22Rv1 (cell line): ENCODE measurements around the gene SCO2.

ENCODE experiments used
- H3K27ac ChIP-seq: fragments of 450-650 bp; 2 replicates; pipeline ENCODE4 v1.5.1; 2017
- CTCF ChIP-seq: fragments of 450-650 bp; IDR thresholded peaks from 2 replicates; pipeline ENCODE4 v1.5.1; 2017; ENCODE audit warnings: mild to moderate bottlenecking
- ZFX ChIP-seq: fragments of 450-650 bp; IDR thresholded peaks from 2 replicates; pipeline ENCODE4 v1.6.1; 2017; ENCODE audit warnings: antibody characterized with exemption, borderline replicate concordance

Gene SCO2

DNA sequence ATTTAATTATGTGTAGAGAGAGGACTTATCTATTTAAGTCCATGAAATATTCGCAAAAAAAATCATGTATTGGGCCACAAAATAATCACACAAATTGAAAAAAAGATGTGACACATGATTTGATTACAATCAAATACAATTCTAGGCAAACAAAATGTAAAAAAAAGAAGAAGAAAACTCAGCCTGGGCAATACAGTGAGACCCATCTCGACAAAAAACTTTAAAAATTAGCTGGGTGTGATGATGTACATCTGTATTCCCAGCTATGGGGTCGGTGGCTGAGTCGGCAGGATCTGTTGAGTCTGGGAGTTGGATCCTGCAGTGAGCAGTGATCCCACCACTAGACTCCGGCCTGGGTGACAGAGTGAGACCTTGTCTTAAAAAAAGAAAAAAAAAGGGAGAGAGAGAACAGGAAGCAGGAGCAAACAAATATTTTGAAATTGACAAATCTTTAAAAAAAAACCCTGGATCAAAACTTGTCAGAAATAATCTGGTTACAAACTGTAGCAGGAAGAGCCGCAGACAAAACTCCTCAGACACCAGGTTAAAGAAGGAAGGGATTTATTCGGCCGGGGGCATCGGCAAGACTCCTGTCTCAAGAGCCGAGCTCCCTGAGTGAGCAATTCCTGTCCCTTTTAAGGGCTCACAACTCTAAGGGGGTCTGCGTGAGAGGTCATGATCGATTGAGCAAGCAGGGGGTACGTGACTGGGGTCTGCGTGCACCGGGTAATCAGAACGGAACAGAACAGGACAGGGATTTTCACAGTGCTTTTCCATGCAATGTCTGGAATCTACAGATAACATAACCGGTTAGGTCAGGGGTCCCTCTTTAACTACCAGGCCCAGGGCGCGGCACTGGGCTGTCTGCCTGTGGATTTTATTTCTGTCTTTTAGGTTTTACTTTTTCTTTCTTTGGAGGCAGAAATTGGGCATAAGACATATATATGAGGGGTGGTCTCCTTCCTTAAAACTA lies 7.7 kb upstream of the SCO2 start:
- TF ChIP-seq CTCF (no peak), ZFX (no peak)
- H3K27ac ChIP-seq: peak overlapping the region; percentile 99

DNA sequence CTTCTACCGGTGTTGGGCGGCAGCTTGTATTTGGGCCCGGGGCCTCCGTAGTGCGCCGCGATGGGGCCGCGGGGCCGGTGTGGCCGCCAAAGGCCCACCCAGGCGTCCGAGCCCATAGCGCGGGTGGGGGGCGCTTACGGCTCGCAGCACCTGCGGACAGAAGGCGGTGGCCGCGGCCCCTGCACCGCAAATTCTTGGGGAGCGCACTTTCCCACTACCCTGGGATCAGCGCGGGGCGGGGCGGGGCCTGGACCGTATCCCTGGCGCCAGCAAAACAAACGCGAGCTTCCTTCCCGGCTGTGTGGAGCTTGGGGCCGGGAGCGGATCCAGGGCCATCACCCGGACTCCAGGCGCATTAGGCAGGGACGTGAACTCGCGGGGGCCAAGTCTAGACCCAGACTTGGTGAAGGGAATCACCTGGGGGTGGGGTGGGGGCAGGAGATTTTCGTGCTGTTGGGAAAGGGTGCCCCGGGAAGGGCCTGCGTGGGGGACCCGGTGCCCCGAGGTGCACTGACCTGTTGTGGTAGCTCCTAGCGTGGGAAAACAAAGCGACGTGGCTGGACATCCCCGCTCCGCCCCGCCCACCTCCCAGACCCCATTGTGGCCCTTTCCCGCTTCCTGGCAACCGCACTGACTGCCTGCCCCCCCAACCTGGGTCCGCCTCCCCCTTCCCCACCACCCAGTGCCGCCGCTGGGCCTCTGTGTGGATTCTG lies 6.7 kb upstream of the SCO2 start:
- TF ChIP-seq CTCF (no peak), ZFX (no peak)
- H3K27ac ChIP-seq: peak overlapping the region; percentile 99

- TF ChIP-seq ZFX (no peak), CTCF (no peak)
- peak overlapping the region; percentile 99 for H3K27ac ChIP-seq
These were observed 6.2 kb upstream of the SCO2 start for GRCh38 chr22:50531546-50531961.

- no peak for TF ChIP-seq CTCF
- no peak for TF ChIP-seq ZFX
- H3K27ac ChIP-seq: peak overlapping the region; percentile 99
These were observed 5.6 kb upstream of the SCO2 start for GRCh38 chr22:50530877-50531545.

DNA sequence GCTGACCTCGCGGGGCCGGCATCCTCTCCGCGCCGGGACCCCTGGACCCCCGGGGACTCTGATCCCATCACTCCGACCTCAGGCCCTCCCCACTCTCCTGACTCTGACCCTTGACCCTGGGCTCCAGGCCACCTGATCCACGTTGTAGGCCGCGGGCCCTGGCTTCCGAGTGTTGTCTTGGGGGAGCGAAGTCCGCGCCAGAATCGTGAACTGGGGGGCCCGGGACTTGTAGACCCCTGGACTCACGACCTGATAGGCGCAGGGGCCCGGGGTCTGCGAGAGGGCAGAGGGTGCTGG lies 5.1 kb upstream of the SCO2 start:
- TF ChIP-seq CTCF (no peak), ZFX (no peak)
- H3K27ac ChIP-seq: peak overlapping the region; percentile 99

GRCh38 chr22:50529897-50530579 lies 4.6 kb upstream of the SCO2 start, which contains the start of gene TYMP:
Gene TYMP, minus strand, starts transcription at chr22:50530012. Its CDS starts 303 bp downstream, at chr22:50529709.
- TF ChIP-seq ZFX (no peak), CTCF (no peak)
- peak within 1 kb of the TSS; percentile 99 for H3K27ac ChIP-seq
